Amniotic epithelial cell (primary cell): ENCODE measurements around the gene C17orf107.

Experiments used
- DNase-seq: peaks from one replicate; pipeline ENCODE4 v3.0.0-alpha.2; 2010; ENCODE audit warnings: low read depth

C17orf107 gene

GRCh38 chr17:4948166-4948930 lies 49.0 kb downstream of the C17orf107 start, which contains the start of gene PFN1:
PFN1 (minus strand) TSS chr17:4948530; CDS start chr17:4948394, 136 bp downstream.
- peak; percentile 93 for DNase-seq

GRCh38 chr17:4948931-4949320 lies 49.6 kb downstream of the C17orf107 start:
- DNase-seq, result peak; percentile 86

- peak; percentile 62 for DNase-seq
Measured at GRCh38 chr17:4949321-4950074, 50.2 kb downstream of the C17orf107 start.

GRCh38 chr17:4950075-4950745 lies 50.9 kb downstream of the C17orf107 start:
- no peak for DNase-seq

GRCh38 chr17:4950746-4951204 lies 51.4 kb downstream of the C17orf107 start, which contains the start of gene ENO3:
ENO3 (plus strand) TSS chr17:4951119; CDS start chr17:4951830, 711 bp downstream.
- no peak for DNase-seq

- DNase-seq, result no peak
Measured at GRCh38 chr17:4951486-4951885, 52.1 kb downstream of the C17orf107 start.
